Measurements from ENCODE around the gene FARP2.

Gene FARP2

DNA sequence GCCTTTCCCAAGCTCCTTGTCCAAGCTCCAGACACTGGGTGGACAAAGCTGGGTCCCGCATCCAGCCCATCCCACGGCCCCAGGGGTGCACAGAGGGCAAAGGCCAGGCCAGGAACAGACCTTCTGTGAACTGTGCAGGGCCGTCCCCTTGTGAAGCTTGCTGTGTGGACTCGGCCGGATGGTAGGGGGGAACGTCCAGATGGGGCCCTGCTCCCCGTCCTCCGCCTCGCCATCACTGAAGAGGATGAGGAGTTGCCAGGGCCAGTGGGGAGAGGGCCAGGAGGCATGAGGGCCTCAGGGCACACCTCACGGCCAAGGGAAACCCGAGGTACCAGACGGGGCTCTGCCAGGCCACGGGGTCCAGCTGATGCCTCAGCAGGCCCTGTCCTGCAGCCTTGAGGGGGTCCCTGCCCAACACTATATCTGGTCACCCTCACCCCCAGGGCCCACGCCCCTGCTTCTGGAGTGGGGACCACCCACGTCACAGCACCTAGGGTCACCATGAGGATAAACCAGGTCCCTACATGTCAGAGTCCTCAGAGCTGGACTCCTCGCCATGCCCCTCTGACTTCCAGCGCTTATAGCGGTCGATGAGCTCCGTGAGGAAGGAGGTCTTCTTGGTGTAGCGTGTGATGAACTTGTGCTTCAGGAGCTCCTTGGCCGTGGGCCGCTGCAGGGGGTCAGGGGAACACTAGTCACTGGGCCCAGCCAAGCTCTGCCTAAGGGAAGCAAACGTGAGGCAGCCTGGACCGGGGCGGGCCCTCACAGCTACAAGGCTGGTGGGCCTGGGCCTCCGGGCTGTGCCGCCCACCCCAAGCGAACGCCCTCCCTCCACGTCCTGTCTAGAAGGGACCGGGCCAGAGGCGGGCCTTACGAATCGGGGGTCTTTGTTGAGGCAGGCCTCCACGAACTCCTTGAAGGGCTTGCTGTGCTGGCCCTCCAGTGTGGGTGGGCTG, 142.3 kb downstream of the FARP2 start:
- no peak for DNase-seq (ENCODE audit: low read depth, low spot score)
- Histone ChIP-seq H3K27me3 (ENCODE audit: insufficient read depth, insufficient read length) (no peaks in the 10 kb centered on the region), H3K9me3 (ENCODE audit: insufficient read depth, low read length) (no peaks in the 10 kb centered on the region), H3K4me1 (ENCODE audit: insufficient read depth, insufficient read length) (peaks cover 10% of the 10 kb centered on the region), H3K4me3 (ENCODE audit: insufficient read length, low read depth) (no peak overlapping the region), H3K9ac (ENCODE audit: insufficient read length, low read depth) (no peak overlapping the region), H3K36me3 (ENCODE audit: insufficient read depth, insufficient read length, low read length) (peaks cover 90% of the 10 kb centered on the region)
- no peak for TF ChIP-seq ZNF274 (IDR thresholded peaks at IDR 0.05; ENCODE audit: low read depth, low read length)
- no peak for TF ChIP-seq YY1 (IDR thresholded peaks at IDR 0.05; ENCODE audit: insufficient read depth, insufficient read length)
- no peak for TF ChIP-seq SUZ12 (IDR thresholded peaks at IDR 0.05; ENCODE audit: extremely low read depth, insufficient read depth, insufficient read length)

DNA sequence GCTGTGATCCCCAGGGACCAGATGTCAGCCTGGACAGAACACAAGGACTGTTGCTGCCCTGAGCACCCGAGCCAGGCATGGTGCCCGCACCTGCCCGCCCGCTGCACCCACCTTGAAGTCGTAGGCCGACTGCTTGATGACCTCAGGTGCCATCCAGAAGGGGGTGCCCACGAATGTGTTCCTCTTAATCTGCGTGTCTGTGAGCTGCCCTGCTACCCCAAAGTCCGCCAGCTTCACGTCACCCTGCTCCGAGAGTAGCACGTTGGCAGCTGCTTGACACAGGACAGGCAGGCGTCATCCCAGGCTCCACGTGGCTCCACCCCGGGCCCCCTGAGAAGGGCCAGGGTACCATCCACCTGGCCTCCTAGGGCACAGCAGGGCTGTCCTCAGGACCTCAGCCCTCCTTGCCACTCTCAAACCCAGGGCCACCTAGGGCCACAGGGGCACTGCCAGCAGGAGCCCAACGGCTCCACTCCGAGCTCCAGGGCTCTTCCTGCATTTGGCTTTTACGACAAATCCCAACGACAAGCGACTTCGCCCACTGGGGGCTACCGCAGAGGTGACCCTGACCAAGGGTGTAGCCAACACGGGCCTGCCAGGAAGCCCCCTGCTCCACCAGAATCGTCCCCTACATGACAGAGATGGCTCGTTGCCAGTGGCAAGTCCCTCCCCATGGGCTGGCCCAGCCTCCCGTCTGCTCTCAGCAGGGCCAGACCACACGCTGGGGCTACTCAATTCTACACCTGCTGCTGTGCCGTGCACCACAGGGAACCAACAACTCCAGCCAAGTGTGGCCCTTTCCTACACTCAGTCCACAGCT, 143.3 kb downstream of the FARP2 start:
- TF ChIP-seq ZNF274 (IDR thresholded peaks at IDR 0.05; ENCODE audit: low read depth, low read length) (no peak), YY1 (IDR thresholded peaks at IDR 0.05; ENCODE audit: insufficient read depth, insufficient read length) (no peak), SUZ12 (IDR thresholded peaks at IDR 0.05; ENCODE audit: extremely low read depth, insufficient read depth, insufficient read length) (no peak)
- H3K4me3 ChIP-seq (ENCODE audit: insufficient read length, low read depth) = no peak overlapping the region
- no peaks in the 10 kb centered on the region for H3K27me3 ChIP-seq (ENCODE audit: insufficient read depth, insufficient read length)
- no peaks in the 10 kb centered on the region for H3K9me3 ChIP-seq (ENCODE audit: insufficient read depth, low read length)
- H3K36me3 ChIP-seq (ENCODE audit: insufficient read depth, insufficient read length, low read length) = peaks cover 91% of the 10 kb centered on the region
- peak overlapping the region; percentile 3 for H3K9ac ChIP-seq (ENCODE audit: insufficient read length, low read depth)
- DNase-seq (ENCODE audit: low read depth, low spot score) = no peak
- H3K4me1 ChIP-seq (ENCODE audit: insufficient read depth, insufficient read length) = peaks cover 11% of the 10 kb centered on the region

- DNase-seq (ENCODE audit: low read depth, low spot score) = no peak
Observed at GRCh38 chr2:241500016-241500415, 143.9 kb downstream of the FARP2 start.

GRCh38 chr2:241500431-241500975, 144.4 kb downstream of the FARP2 start:
- no peaks in the 10 kb centered on the region for H3K9me3 ChIP-seq (ENCODE audit: insufficient read depth, low read length)
- peaks cover 89% of the 10 kb centered on the region for H3K36me3 ChIP-seq (ENCODE audit: insufficient read depth, insufficient read length, low read length)
- no peaks in the 10 kb centered on the region for H3K27me3 ChIP-seq (ENCODE audit: insufficient read depth, insufficient read length)
- H3K4me3 ChIP-seq (ENCODE audit: insufficient read length, low read depth) = no peak overlapping the region
- no peak for TF ChIP-seq YY1 (IDR thresholded peaks at IDR 0.05; ENCODE audit: insufficient read depth, insufficient read length)
- TF ChIP-seq ZNF274 (IDR thresholded peaks at IDR 0.05; ENCODE audit: low read depth, low read length) = no peak
- no peak for TF ChIP-seq SUZ12 (IDR thresholded peaks at IDR 0.05; ENCODE audit: extremely low read depth, insufficient read depth, insufficient read length)
- H3K4me1 ChIP-seq (ENCODE audit: insufficient read depth, insufficient read length) = peaks cover 16% of the 10 kb centered on the region
- no peak overlapping the region for H3K9ac ChIP-seq (ENCODE audit: insufficient read length, low read depth)
- DNase-seq (ENCODE audit: low read depth, low spot score) = no peak

More at GRCh38 chr2:241500016-241500415, 143.9 kb downstream of the FARP2 start:
- TF ChIP-seq YY1 (IDR thresholded peaks at IDR 0.05; ENCODE audit: insufficient read depth, insufficient read length) (no peak), SUZ12 (IDR thresholded peaks at IDR 0.05; ENCODE audit: extremely low read depth, insufficient read depth, insufficient read length) (no peak), ZNF274 (IDR thresholded peaks at IDR 0.05; ENCODE audit: low read depth, low read length) (no peak)
- Histone ChIP-seq H3K36me3 (ENCODE audit: insufficient read depth, insufficient read length, low read length) (peaks cover 89% of the 10 kb centered on the region), H3K4me3 (ENCODE audit: insufficient read length, low read depth) (no peak overlapping the region), H3K27me3 (ENCODE audit: insufficient read depth, insufficient read length) (no peaks in the 10 kb centered on the region), H3K9ac (ENCODE audit: insufficient read length, low read depth) (no peak overlapping the region), H3K9me3 (ENCODE audit: insufficient read depth, low read length) (no peaks in the 10 kb centered on the region), H3K4me1 (ENCODE audit: insufficient read depth, insufficient read length) (peaks cover 14% of the 10 kb centered on the region)

DNA sequence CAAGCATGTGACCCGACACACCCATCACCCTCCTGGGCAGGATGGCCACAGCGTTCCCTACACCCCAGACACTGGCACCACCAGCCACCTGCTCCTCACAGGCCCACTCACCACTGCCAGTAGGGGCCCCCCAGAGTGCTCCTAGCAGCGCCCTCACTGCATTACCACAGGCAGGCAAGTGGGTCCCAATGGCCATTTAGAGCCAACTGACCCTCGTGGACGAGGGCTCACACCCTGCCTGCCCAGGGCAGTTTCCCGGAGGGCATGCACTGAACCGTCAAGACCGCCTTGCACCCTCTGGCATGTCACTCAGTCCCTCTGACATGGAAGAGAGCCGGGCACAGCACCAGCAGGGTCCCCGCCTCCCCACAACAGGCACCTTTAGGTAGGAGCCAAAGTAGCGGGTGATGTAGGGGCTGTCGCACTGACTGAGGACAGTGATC, 145.0 kb downstream of the FARP2 start:
- peaks cover 89% of the 10 kb centered on the region for H3K36me3 ChIP-seq (ENCODE audit: insufficient read depth, insufficient read length, low read length)
- TF ChIP-seq SUZ12 (IDR thresholded peaks at IDR 0.05; ENCODE audit: extremely low read depth, insufficient read depth, insufficient read length) (no peak), YY1 (IDR thresholded peaks at IDR 0.05; ENCODE audit: insufficient read depth, insufficient read length) (no peak), ZNF274 (IDR thresholded peaks at IDR 0.05; ENCODE audit: low read depth, low read length) (no peak)

DNA sequence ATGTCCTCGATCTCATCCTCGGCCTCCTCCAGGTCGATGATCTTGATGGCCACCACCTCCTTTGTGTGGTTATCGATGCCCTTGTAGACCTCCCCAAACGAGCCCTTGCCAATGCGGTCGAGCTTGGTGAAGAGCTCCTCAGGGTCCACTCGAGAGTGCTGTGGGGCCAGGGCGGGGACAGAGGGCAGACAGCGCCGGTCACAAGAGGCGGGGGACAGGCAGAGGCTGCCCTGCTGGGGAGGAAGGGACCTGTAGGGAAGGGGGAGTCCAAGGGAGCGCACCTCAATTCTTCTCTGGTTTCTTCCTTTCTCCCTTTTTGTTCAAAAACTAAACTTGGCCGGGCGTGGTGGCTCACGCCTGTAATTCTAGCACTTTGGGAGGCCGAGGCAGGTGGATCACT, 145.5 kb downstream of the FARP2 start:
- TF ChIP-seq SUZ12 (IDR thresholded peaks at IDR 0.05; ENCODE audit: extremely low read depth, insufficient read depth, insufficient read length) (no peak), ZNF274 (IDR thresholded peaks at IDR 0.05; ENCODE audit: low read depth, low read length) (no peak), YY1 (IDR thresholded peaks at IDR 0.05; ENCODE audit: insufficient read depth, insufficient read length) (no peak)
- peaks cover 23% of the 10 kb centered on the region for H3K4me1 ChIP-seq (ENCODE audit: insufficient read depth, insufficient read length)
- no peak overlapping the region for H3K4me3 ChIP-seq (ENCODE audit: insufficient read length, low read depth)
- H3K9ac ChIP-seq (ENCODE audit: insufficient read length, low read depth) = no peak overlapping the region
- H3K27me3 ChIP-seq (ENCODE audit: insufficient read depth, insufficient read length) = no peaks in the 10 kb centered on the region
- peaks cover 89% of the 10 kb centered on the region for H3K36me3 ChIP-seq (ENCODE audit: insufficient read depth, insufficient read length, low read length)
- no peak for DNase-seq (ENCODE audit: low read depth, low spot score)
- no peaks in the 10 kb centered on the region for H3K9me3 ChIP-seq (ENCODE audit: insufficient read depth, low read length)

More for the DNA sequence above, 145.0 kb downstream of the FARP2 start:
- H3K4me1 ChIP-seq (ENCODE audit: insufficient read depth, insufficient read length) = peaks cover 22% of the 10 kb centered on the region
- no peak overlapping the region for H3K9ac ChIP-seq (ENCODE audit: insufficient read length, low read depth)
- no peak for DNase-seq (ENCODE audit: low read depth, low spot score)
- no peak overlapping the region for H3K4me3 ChIP-seq (ENCODE audit: insufficient read length, low read depth)
- no peaks in the 10 kb centered on the region for H3K27me3 ChIP-seq (ENCODE audit: insufficient read depth, insufficient read length)
- no peaks in the 10 kb centered on the region for H3K9me3 ChIP-seq (ENCODE audit: insufficient read depth, low read length)

All from NT2/D1 (cell line).